Subcutaneous adipose tissue (tissue), 4 donors: ENCODE data around the gene LLGL2. TPM values are rescaled to one million over a fixed set of nuclear protein-coding genes. Genes with fewer than 3 reads are reported as not detected.

Experiments
- CTCF ChIP-seq: fragments of 450-650 bp; IDR thresholded peaks from one replicate; pipeline ENCODE4 v1.5.1; 2016; ENCODE audit warnings: low read depth, mild to moderate bottlenecking, control low read depth, antibody characterized with exemption, moderate library complexity
- total RNA-seq, 4 donors: library from RNA; depleted of rRNA; stranded (reverse); fragments of >200 nt; gene quantifications; one replicate each; pipeline ENCODE4 v1.1.0, GENCODE V29; 2016

LLGL2 gene
- total RNA-seq, 4 donors from 2014 or later: 2.0 to 7.3 (median 3.5) TPM

- no peak for TF ChIP-seq CTCF
Measured at GRCh38 chr17:75571197-75571884, 45.8 kb downstream of the LLGL2 start.

GRCh38 chr17:75571885-75572215 lies 46.4 kb downstream of the LLGL2 start:
- TF ChIP-seq CTCF: no peak

- TF ChIP-seq CTCF: no peak
Measured at GRCh38 chr17:75572713-75573539, 47.4 kb downstream of the LLGL2 start.

GRCh38 chr17:75573540-75573957 lies 48.1 kb downstream of the LLGL2 start:
- no peak for TF ChIP-seq CTCF

GRCh38 chr17:75573994-75574393 lies 48.5 kb downstream of the LLGL2 start:
- no peak for TF ChIP-seq CTCF

- no peak for TF ChIP-seq CTCF
Measured at GRCh38 chr17:75574404-75575036, 49.0 kb downstream of the LLGL2 start.

- TF ChIP-seq CTCF: no peak
Measured at GRCh38 chr17:75575197-75575596, 49.7 kb downstream of the LLGL2 start.
